ENCODE data around the gene NUP54. TPM values are rescaled to one million over a fixed set of nuclear protein-coding genes. Genes with fewer than 3 reads are reported as not detected.

Gene NUP54
- total RNA-seq, 1 donor from 2014 or later, result 68.8 TPM

- Mint-ChIP-seq H3K27me3 (no peaks in the 10 kb centered on the region), H3K36me3 (ENCODE audit: insufficient read depth) (peaks cover 12% of the 10 kb centered on the region), H3K9me3 (ENCODE audit: low read depth) (no peaks in the 10 kb centered on the region), H3K4me1 (ENCODE audit: low read depth) (no peaks in the 10 kb centered on the region), H3K27ac (no peak overlapping the region), H3K4me3 (ENCODE audit: low read depth) (no peak overlapping the region)
- no peak for DNase-seq (ENCODE audit: low spot score, unreplicated experiment)
- TF ChIP-seq, protein P1, sequence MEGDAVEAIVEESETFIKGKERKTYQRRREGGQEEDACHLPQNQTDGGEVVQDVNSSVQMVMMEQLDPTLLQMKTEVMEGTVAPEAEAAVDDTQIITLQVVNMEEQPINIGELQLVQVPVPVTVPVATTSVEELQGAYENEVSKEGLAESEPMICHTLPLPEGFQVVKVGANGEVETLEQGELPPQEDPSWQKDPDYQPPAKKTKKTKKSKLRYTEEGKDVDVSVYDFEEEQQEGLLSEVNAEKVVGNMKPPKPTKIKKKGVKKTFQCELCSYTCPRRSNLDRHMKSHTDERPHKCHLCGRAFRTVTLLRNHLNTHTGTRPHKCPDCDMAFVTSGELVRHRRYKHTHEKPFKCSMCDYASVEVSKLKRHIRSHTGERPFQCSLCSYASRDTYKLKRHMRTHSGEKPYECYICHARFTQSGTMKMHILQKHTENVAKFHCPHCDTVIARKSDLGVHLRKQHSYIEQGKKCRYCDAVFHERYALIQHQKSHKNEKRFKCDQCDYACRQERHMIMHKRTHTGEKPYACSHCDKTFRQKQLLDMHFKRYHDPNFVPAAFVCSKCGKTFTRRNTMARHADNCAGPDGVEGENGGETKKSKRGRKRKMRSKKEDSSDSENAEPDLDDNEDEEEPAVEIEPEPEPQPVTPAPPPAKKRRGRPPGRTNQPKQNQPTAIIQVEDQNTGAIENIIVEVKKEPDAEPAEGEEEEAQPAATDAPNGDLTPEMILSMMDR (IDR thresholded peaks at IDR 0.05; ENCODE audit: unreplicated experiment), result no peak
Measured at GRCh38 chr4:76168688-76169087, 20.5 kb upstream of the NUP54 start.

DNA sequence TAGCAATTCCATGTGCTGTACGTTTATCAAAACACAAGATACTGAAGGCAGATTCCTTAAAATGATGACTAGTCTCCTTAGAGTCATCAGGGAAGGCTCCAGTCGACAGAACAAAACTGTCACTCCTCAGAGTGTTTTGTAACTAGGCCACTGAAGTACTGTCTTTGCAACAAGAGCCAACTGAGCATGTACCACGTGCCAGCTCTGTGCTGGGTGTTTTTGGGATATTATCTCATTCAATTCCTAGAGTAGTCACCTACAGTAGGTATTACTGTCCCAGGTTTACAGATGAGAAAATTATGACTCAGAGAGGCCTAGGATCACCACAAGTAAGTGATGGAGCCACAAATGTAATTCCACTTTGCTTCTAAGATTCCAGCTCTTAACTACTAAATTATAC lies 18.3 kb upstream of the NUP54 start:
- Mint-ChIP-seq H3K4me3 (ENCODE audit: low read depth) (no peak overlapping the region), H3K9me3 (ENCODE audit: low read depth) (no peaks in the 10 kb centered on the region), H3K27ac (no peak overlapping the region), H3K27me3 (no peaks in the 10 kb centered on the region), H3K4me1 (ENCODE audit: low read depth) (no peaks in the 10 kb centered on the region), H3K36me3 (ENCODE audit: insufficient read depth) (peaks cover 19% of the 10 kb centered on the region)
- DNase-seq (ENCODE audit: low spot score, unreplicated experiment), result no peak
- TF ChIP-seq, protein P1 (IDR thresholded peaks at IDR 0.05; ENCODE audit: unreplicated experiment), result no peak

DNA sequence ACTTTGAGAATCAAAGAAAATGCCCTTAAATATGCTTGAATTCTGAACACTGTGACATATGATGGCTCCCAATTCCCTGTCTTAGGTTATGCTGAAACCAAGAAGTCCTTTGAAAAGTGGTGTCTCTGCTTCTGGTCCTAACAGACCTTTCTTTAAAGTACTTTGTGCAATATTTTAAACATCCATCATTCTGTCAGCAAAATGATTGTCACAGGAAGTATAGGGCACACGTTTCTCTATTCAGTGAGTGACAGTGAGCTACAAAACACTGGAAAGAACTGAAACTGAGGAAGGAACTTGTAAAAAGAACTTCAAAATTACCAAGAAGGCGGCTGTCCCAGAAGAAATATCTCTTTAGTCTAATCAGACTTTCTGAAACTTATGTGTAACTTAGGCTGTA lies 12.2 kb upstream of the NUP54 start:
- no peak for DNase-seq (ENCODE audit: low spot score, unreplicated experiment)
- Mint-ChIP-seq H3K4me1 (ENCODE audit: low read depth) (no peaks in the 10 kb centered on the region), H3K36me3 (ENCODE audit: insufficient read depth) (peaks cover 20% of the 10 kb centered on the region), H3K9me3 (ENCODE audit: low read depth) (no peaks in the 10 kb centered on the region), H3K27me3 (no peaks in the 10 kb centered on the region), H3K27ac (no peak overlapping the region), H3K4me3 (ENCODE audit: low read depth) (no peak overlapping the region)
- TF ChIP-seq, protein P1 (IDR thresholded peaks at IDR 0.05; ENCODE audit: unreplicated experiment), result no peak

- H3K27ac Mint-ChIP-seq, result no peak overlapping the region
- H3K36me3 Mint-ChIP-seq (ENCODE audit: insufficient read depth), result peaks cover 10% of the 10 kb centered on the region
- no peaks in the 10 kb centered on the region for H3K4me1 Mint-ChIP-seq (ENCODE audit: low read depth)
- H3K27me3 Mint-ChIP-seq, result no peaks in the 10 kb centered on the region
- TF ChIP-seq, protein P1 (IDR thresholded peaks at IDR 0.05; ENCODE audit: unreplicated experiment), result no peak
- peaks cover 5% of the 10 kb centered on the region for H3K9me3 Mint-ChIP-seq (ENCODE audit: low read depth)
- DNase-seq (ENCODE audit: low spot score, unreplicated experiment), result no peak
- H3K4me3 Mint-ChIP-seq (ENCODE audit: low read depth), result no peak overlapping the region
Measured at GRCh38 chr4:76156635-76157034, 8.4 kb upstream of the NUP54 start.

DNA sequence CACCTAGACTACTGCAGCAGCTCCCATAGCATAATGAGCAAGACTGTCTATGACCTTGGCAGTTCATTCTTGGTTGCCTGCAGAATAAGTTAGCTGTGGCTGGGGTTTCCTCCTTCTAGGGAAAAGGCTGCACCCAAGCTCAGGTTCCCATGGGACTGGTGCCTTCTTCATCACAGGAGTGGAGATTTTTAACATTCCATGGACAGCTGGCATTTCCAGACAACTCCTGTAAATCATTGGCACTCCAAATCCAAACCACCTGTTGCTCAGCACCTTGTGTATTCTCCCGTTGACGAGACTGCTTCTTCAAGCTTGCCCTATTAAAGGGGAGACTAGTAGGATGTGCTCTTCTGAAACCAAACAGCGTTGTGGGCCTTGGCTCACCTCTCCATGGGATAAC lies 7.8 kb upstream of the NUP54 start:
- Mint-ChIP-seq H3K27me3 (no peaks in the 10 kb centered on the region), H3K27ac (no peak overlapping the region), H3K9me3 (ENCODE audit: low read depth) (peaks cover 5% of the 10 kb centered on the region), H3K36me3 (ENCODE audit: insufficient read depth) (peaks cover 9% of the 10 kb centered on the region), H3K4me1 (ENCODE audit: low read depth) (no peaks in the 10 kb centered on the region), H3K4me3 (ENCODE audit: low read depth) (no peak overlapping the region)
- TF ChIP-seq, protein P1 (IDR thresholded peaks at IDR 0.05; ENCODE audit: unreplicated experiment), result no peak
- DNase-seq (ENCODE audit: low spot score, unreplicated experiment), result no peak

Measured in progenitor cell of endocrine pancreas (in vitro differentiated cells).